Panc1 (cell line): Measurements from ENCODE around the gene KRTAP10-9. TPM values are rescaled to one million over a fixed set of nuclear protein-coding genes. Genes with fewer than 3 reads are reported as not detected.
A peak's percentile ranks its signal among the peaks of the same experiment; 100 is the strongest.
"Not testable (repeated sequence)": the region's sequence is repeated elsewhere in the genome, so short reads cannot be mapped to it uniquely, and the experiment has no call there.

Source experiments
- ATAC-seq: fragments of 200-7000 bp; cut with Tn5 transposase; 2 replicates; pipeline ENCODE4 v1.9.1; 2020; ENCODE audit warnings: mild to moderate bottlenecking, moderate library complexity
- BruUV-seq: library from RNA; stranded (reverse); fragments of 400-500 nt; replicated peaks from 2 replicates; lab custom pipeline; 2021; lab: Mats Ljungman, UMichigan
- CTCF ChIA-PET: fragments of 300-600 bp; sonication (Branson Sonifier 250); formaldehyde crosslinking; loops from one replicate; lab custom pipeline; 2022; ENCODE audit warnings: antibody characterized with exemption; lab: Charles Lee
- POLR2A ChIA-PET: fragments of 300-600 bp; sonication (Branson Sonifier 250); formaldehyde crosslinking; loops from one replicate; lab custom pipeline; 2022; ENCODE audit warnings: antibody characterized with exemption; lab: Charles Lee
- DNase-seq: peaks from one replicate; pipeline ENCODE4 v3.0.0-alpha.2; 2010; ENCODE audit warnings: low read depth, low spot score
- H3K27ac ChIP-seq: 2 replicates; pipeline ENCODE4 v1.5.1; 2011; ENCODE audit warnings: mild to moderate bottlenecking, low read length, inconsistent platforms
- H3K27me3 ChIP-seq: fragments of 200-500 bp; sonication (Bioruptor generic); 2 replicates; pipeline ENCODE4 v1.6.0; 2014; ENCODE audit warnings: low read length, inconsistent platforms; ENCODE audit not compliant: control insufficient read depth, insufficient read depth
- H3K36me3 ChIP-seq: fragments of 200-500 bp; sonication (Bioruptor generic); 2 replicates; pipeline ENCODE4 v1.5.1; 2014; ENCODE audit warnings: inconsistent platforms, mild to moderate bottlenecking, low read length, moderate library complexity; ENCODE audit not compliant: control insufficient read depth, insufficient read depth
- H3K4me1 ChIP-seq: 2 replicates; pipeline ENCODE4 v1.5.1; 2011; ENCODE audit warnings: inconsistent platforms, mild to moderate bottlenecking, low read length, moderate library complexity; ENCODE audit not compliant: control insufficient read depth, insufficient read depth
- H3K4me3 ChIP-seq, 2 experiments: 2 replicates each; pipeline ENCODE4 v1.5.1; 2011 to 2012; ENCODE audit warnings: low read depth in 2 of 2, low read length in 2 of 2, mild to moderate bottlenecking in 2 of 2, inconsistent platforms in 1 of 2, moderate library complexity in 1 of 2
- H3K9me3 ChIP-seq: fragments of 200-500 bp; sonication (Bioruptor generic); 2 replicates; pipeline ENCODE4 v1.5.1; 2014; ENCODE audit warnings: low read depth, mild to moderate bottlenecking, inconsistent platforms, low read length, moderate library complexity; ENCODE audit not compliant: control insufficient read depth, insufficient read depth
- POLR2AphosphoS5 ChIP-seq: IDR thresholded peaks from 2 replicates; pipeline ENCODE4 v1.6.1; 2012; ENCODE audit warnings: mild to moderate bottlenecking, low read depth, low read length, moderate library complexity
- SIN3A ChIP-seq: IDR thresholded peaks from 2 replicates; pipeline ENCODE4 v1.6.1; 2012; ENCODE audit warnings: low read depth, mild to moderate bottlenecking, low read length, moderate library complexity, borderline replicate concordance; ENCODE audit not compliant: insufficient read depth
- in situ Hi-C: cut with HindIII; loops from 2 replicates; pipeline ENCODE4 v1.10.0; 2016; ENCODE audit warnings: low sequenced_read_pairs, low pct_unique_long_range_greater_than_20kb
- intact Hi-C: fragments of 100-400 bp; cut with micrococcal nuclease; formaldehyde crosslinking; loops from one replicate; pipeline ENCODE4 v1.10.0; 2022; ENCODE audit not compliant: unreplicated experiment
- total RNA-seq: library from RNA; stranded (reverse); gene quantifications from one replicate; pipeline ENCODE4 v1.2.1, GENCODE V29; 2021; ENCODE audit not compliant: unreplicated experiment
- TF ChIP-seq, protein P1 (sequence below): fragments of 450-650 bp; IDR thresholded peaks from 2 replicates; pipeline ENCODE4 v1.5.1; 2017; ENCODE audit warnings: mild to moderate bottlenecking
- TF ChIP-seq, protein P2 (sequence below), 2 experiments: IDR thresholded peaks; 2 replicates each; pipeline ENCODE4 v1.6.1; 2011 to 2012; ENCODE audit warnings: low read depth in 2 of 2, control low read depth in 1 of 2, low read length in 1 of 2, mild to moderate bottlenecking in 1 of 2, moderate library complexity in 1 of 2; ENCODE audit not compliant: insufficient read depth in 1 of 2

The KRTAP10-9 gene
- total RNA-seq, 1 experiment from 2014 or later: not detected

DNA sequence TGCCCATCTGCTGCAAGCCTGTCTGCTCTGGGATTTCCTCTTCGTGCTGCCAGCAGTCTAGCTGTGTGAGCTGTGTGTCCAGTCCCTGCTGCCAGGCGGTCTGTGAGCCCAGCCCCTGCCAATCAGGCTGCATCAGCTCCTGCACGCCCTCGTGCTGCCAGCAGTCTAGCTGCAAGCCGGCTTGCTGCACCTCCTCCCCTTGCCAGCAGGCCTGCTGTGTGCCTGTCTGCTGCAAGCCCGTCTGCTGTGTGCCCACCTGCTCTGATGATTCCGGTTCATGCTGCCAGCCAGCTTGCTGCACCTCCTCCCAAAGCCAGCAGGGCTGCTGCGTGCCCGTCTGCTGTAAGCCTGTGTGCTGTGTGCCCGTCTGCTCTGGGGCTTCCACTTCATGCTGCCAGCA, 25.8 kb upstream of the KRTAP10-9 start:
- H3K4me1 ChIP-seq, H3K36me3 ChIP-seq, H3K4me3 ChIP-seq, DNase-seq, H3K27ac ChIP-seq, H3K9me3 ChIP-seq, BruUV-seq, POLR2A ChIA-PET, in situ Hi-C loops, intact Hi-C loops, H3K27me3 ChIP-seq: not testable (repeated sequence)
- TF ChIP-seq, protein P1, sequence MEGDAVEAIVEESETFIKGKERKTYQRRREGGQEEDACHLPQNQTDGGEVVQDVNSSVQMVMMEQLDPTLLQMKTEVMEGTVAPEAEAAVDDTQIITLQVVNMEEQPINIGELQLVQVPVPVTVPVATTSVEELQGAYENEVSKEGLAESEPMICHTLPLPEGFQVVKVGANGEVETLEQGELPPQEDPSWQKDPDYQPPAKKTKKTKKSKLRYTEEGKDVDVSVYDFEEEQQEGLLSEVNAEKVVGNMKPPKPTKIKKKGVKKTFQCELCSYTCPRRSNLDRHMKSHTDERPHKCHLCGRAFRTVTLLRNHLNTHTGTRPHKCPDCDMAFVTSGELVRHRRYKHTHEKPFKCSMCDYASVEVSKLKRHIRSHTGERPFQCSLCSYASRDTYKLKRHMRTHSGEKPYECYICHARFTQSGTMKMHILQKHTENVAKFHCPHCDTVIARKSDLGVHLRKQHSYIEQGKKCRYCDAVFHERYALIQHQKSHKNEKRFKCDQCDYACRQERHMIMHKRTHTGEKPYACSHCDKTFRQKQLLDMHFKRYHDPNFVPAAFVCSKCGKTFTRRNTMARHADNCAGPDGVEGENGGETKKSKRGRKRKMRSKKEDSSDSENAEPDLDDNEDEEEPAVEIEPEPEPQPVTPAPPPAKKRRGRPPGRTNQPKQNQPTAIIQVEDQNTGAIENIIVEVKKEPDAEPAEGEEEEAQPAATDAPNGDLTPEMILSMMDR: 0 out of 2 replicates have a peak, but pooled peaks have one; percentile 21
- ATAC-seq: peak; percentile 52
- CTCF ChIA-PET: interaction anchor here (0.6 kb wide), 2 partner anchors 90 to 117 kb away, joined by 3 to 4 read pairs; no protein-coding TSS in a partner anchor

DNA sequence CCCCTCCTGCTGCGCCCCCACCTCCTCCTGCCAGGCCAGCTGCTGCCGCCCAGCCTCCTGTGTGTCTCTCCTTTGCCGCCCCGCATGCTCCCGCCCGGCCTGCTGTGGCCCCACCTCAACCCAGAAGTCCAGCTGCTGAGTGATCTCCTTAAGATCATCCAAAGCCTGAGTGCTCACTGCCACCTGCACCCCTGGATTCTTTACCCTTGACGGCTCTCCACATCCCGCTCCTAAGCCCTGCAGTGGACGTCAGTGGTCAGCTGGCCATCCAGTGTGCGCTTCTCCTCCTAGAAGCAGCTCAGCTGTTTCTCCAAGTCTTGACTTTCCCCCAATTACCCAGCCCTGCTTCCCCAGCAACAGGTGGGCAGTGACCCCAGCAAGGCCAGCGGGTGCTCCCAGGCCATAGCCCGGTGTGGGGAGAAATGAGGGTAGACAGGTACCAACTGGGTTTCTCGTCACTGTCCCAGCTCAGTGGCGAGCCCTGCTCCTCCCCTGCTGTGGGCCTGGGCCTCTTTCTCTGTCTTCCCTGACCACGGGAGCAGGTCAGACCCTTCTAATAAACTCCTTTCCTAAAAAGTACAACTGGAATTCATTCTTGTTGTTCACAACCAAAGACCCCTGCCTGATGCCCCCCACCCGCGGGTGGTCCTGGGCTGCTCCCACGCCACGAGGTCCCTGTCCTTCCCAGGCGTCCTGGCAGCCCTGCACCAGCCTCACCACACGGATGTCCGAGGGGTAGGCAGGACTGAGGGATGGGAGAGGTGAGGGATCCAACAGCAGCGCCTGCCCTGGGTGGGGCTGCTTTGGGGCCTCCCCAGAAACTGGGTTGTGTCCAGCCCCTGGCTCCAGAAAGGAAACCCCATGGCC, 25.1 kb upstream of the KRTAP10-9 start:
- Histone ChIP-seq H3K27me3 (no peaks in the 10 kb centered on the region), H3K4me1 (no peaks in the 10 kb centered on the region; the same call in none of the 2 replicates), H3K27ac (no peak overlapping the region), H3K36me3 (no peaks in the 10 kb centered on the region), H3K9me3 (no peaks in the 10 kb centered on the region), H3K4me3 (no peak overlapping the region)
- ATAC-seq (no peak; the same call in 1 of the 2 replicates), DNase-seq (no peak)
- in situ Hi-C loops: no loop called here
- CTCF ChIA-PET: interaction anchor here (0.6 kb wide), 1 partner anchor 117 kb away, joined by 4 read pairs; no protein-coding TSS in a partner anchor
- intact Hi-C loops: no loop called here
- TF ChIP-seq, protein P1: no peak
- TF ChIP-seq, protein P2, sequence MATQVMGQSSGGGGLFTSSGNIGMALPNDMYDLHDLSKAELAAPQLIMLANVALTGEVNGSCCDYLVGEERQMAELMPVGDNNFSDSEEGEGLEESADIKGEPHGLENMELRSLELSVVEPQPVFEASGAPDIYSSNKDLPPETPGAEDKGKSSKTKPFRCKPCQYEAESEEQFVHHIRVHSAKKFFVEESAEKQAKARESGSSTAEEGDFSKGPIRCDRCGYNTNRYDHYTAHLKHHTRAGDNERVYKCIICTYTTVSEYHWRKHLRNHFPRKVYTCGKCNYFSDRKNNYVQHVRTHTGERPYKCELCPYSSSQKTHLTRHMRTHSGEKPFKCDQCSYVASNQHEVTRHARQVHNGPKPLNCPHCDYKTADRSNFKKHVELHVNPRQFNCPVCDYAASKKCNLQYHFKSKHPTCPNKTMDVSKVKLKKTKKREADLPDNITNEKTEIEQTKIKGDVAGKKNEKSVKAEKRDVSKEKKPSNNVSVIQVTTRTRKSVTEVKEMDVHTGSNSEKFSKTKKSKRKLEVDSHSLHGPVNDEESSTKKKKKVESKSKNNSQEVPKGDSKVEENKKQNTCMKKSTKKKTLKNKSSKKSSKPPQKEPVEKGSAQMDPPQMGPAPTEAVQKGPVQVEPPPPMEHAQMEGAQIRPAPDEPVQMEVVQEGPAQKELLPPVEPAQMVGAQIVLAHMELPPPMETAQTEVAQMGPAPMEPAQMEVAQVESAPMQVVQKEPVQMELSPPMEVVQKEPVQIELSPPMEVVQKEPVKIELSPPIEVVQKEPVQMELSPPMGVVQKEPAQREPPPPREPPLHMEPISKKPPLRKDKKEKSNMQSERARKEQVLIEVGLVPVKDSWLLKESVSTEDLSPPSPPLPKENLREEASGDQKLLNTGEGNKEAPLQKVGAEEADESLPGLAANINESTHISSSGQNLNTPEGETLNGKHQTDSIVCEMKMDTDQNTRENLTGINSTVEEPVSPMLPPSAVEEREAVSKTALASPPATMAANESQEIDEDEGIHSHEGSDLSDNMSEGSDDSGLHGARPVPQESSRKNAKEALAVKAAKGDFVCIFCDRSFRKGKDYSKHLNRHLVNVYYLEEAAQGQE (IDR thresholded peaks at IDR 0.05; ENCODE audit: insufficient read depth in 1 of 2, low read depth in 2 of 2, low read length in 1 of 2): no peak
- TF ChIP-seq POLR2AphosphoS5 (no peak), SIN3A (no peak)
- no TSS peak for BruUV-seq
- POLR2A ChIA-PET: no interaction called here
